SU-DHL-6 (cell line): ENCODE results near the gene UNC5A.

ENCODE experiments used
- H2AFZ ChIP-seq: fragments of 200-600 bp; sonication (generic); 2 replicates; pipeline ENCODE4 v1.6.1; 2014; ENCODE audit warnings: low read depth, mild to moderate bottlenecking, moderate library complexity, mixed read lengths, antibody characterized with exemption, low read length; ENCODE audit not compliant: severe bottlenecking
- H3F3A ChIP-seq: fragments of 200-600 bp; shearing (Covaris generic); 2 replicates; pipeline ENCODE4 v1.6.0; 2016; ENCODE audit warnings: antibody characterized with exemption, mild to moderate bottlenecking; ENCODE audit not compliant: insufficient read depth
- H3K27ac ChIP-seq: fragments of 200-600 bp; sonication (generic); 2 replicates; pipeline ENCODE4 v1.5.1; 2016; ENCODE audit warnings: low read depth, mild to moderate bottlenecking, low read length, moderate library complexity, mixed read lengths
- H3K27me3 ChIP-seq: fragments of 200-600 bp; sonication (generic), shearing (Covaris generic); 2 replicates; pipeline ENCODE4 v1.6.0; 2014; ENCODE audit warnings: mild to moderate bottlenecking, low read length
- H3K36me3 ChIP-seq: fragments of 200-600 bp; sonication (generic); 2 replicates; pipeline ENCODE4 v1.6.1; 2014; ENCODE audit warnings: mild to moderate bottlenecking, low read length, mixed read lengths
- H3K4me2 ChIP-seq: fragments of 300-600, 200-600 bp; shearing (Covaris generic), sonication (generic); 2 replicates; pipeline ENCODE4 v1.6.0; 2014; ENCODE audit warnings: low read length, low read depth, mild to moderate bottlenecking; ENCODE audit not compliant: poor library complexity, severe bottlenecking
- H3K4me3 ChIP-seq: fragments of 200-600 bp; sonication (generic); 2 replicates; pipeline ENCODE4 v1.5.1; 2014; ENCODE audit warnings: antibody characterized with exemption, low read length, mild to moderate bottlenecking, mixed read lengths; ENCODE audit not compliant: insufficient read depth, poor library complexity, severe bottlenecking
- H3K79me2 ChIP-seq: fragments of 200-600 bp; sonication (generic); 2 replicates; pipeline ENCODE4 v1.6.1; 2014; ENCODE audit warnings: mild to moderate bottlenecking, low read length, moderate library complexity; ENCODE audit not compliant: insufficient read depth
- H3K9ac ChIP-seq: fragments of 200-600 bp; sonication (generic); 2 replicates; pipeline ENCODE4 v1.7.0; 2014; ENCODE audit warnings: mild to moderate bottlenecking, low read length
- H3K9me2 ChIP-seq: fragments of 200-600 bp; sonication (generic); replicated peaks from 2 replicates; pipeline ENCODE4 v1.6.1; 2014; ENCODE audit warnings: low read length; ENCODE audit not compliant: insufficient read depth
- H3K9me3 ChIP-seq: fragments of 200-600 bp; sonication (generic); 2 replicates; pipeline ENCODE4 v1.6.1; 2014; ENCODE audit warnings: low read length, mixed read lengths; ENCODE audit not compliant: insufficient read depth
- H4K20me1 ChIP-seq: fragments of 200-600 bp; sonication (generic); 2 replicates; pipeline ENCODE4 v1.6.1; 2014; ENCODE audit warnings: low read depth, mild to moderate bottlenecking, antibody characterized with exemption, low read length, moderate library complexity, mixed read lengths
- CTCF ChIP-seq: fragments of 200-600 bp; sonication (generic); IDR thresholded peaks from one replicate; pipeline ENCODE4 v1.5.1; 2017; ENCODE audit warnings: antibody characterized with exemption, mild to moderate bottlenecking, low read length, moderate library complexity; ENCODE audit not compliant: insufficient read depth, poor library complexity, severe bottlenecking
- EZH2phosphoT487 ChIP-seq: fragments of 200-600 bp; sonication (generic), shearing (Covaris generic); conservative IDR thresholded peaks from 2 replicates; pipeline ENCODE4 v1.6.1; 2018; ENCODE audit warnings: mild to moderate bottlenecking, antibody characterized with exemption, low read length, moderate library complexity, mixed read lengths

UNC5A gene

GRCh38 chr5:176813587-176814312, 3.4 kb downstream of the UNC5A start:
- H3F3A ChIP-seq, result no peaks in the 10 kb centered on the region
- H3K79me2 ChIP-seq, result no peaks in the 10 kb centered on the region

GRCh38 chr5:176814313-176814685, 3.9 kb downstream of the UNC5A start:
- no peaks in the 10 kb centered on the region for H3K79me2 ChIP-seq
- H3K27me3 ChIP-seq, result no peaks in the 10 kb centered on the region
- H3K36me3 ChIP-seq, result no peaks in the 10 kb centered on the region
- no peaks in the 10 kb centered on the region for H4K20me1 ChIP-seq
- H3F3A ChIP-seq, result no peaks in the 10 kb centered on the region
- no peak overlapping the region for H3K9ac ChIP-seq
- TF ChIP-seq CTCF (no peak), EZH2phosphoT487 (no peak)
- no peak overlapping the region for H2AFZ ChIP-seq
- H3K4me3 ChIP-seq, result no peak overlapping the region
- H3K4me2 ChIP-seq, result no peak overlapping the region
- no peaks in the 10 kb centered on the region for H3K9me3 ChIP-seq
- no peak overlapping the region for H3K27ac ChIP-seq
- H3K9me2 ChIP-seq, result no peaks in the 10 kb centered on the region

More at GRCh38 chr5:176813587-176814312, 3.4 kb downstream of the UNC5A start:
- H3K9me3 ChIP-seq, result no peaks in the 10 kb centered on the region
- H3K4me2 ChIP-seq, result no peak overlapping the region
- H3K4me3 ChIP-seq, result no peak overlapping the region
- no peak for TF ChIP-seq CTCF
- TF ChIP-seq EZH2phosphoT487, result no peak
- no peaks in the 10 kb centered on the region for H3K9me2 ChIP-seq
- no peaks in the 10 kb centered on the region for H4K20me1 ChIP-seq
- H3K27me3 ChIP-seq, result no peaks in the 10 kb centered on the region
- no peak overlapping the region for H3K27ac ChIP-seq
- no peak overlapping the region for H2AFZ ChIP-seq
- no peaks in the 10 kb centered on the region for H3K36me3 ChIP-seq
- no peak overlapping the region for H3K9ac ChIP-seq

GRCh38 chr5:176814836-176815438, 4.6 kb downstream of the UNC5A start:
- no peaks in the 10 kb centered on the region for H3K36me3 ChIP-seq
- H3K9me3 ChIP-seq, result no peaks in the 10 kb centered on the region
- H2AFZ ChIP-seq, result no peak overlapping the region
- H3K27me3 ChIP-seq, result no peaks in the 10 kb centered on the region
- TF ChIP-seq CTCF (no peak), EZH2phosphoT487 (no peak)
- H3K27ac ChIP-seq, result no peak overlapping the region
- H3K79me2 ChIP-seq, result no peaks in the 10 kb centered on the region
- no peaks in the 10 kb centered on the region for H3K9me2 ChIP-seq
- no peaks in the 10 kb centered on the region for H3F3A ChIP-seq
- H3K9ac ChIP-seq, result no peak overlapping the region
- H3K4me2 ChIP-seq, result no peak overlapping the region
- no peaks in the 10 kb centered on the region for H4K20me1 ChIP-seq
- H3K4me3 ChIP-seq, result no peak overlapping the region
